ENCODE results near the gene MEF2A.
A peak's percentile ranks its signal among the peaks of the same experiment; 100 is the strongest.
"Not testable (repeated sequence)": the region's sequence is repeated elsewhere in the genome, so short reads cannot be mapped to it uniquely, and the experiment has no call there.

Gene MEF2A

DNA sequence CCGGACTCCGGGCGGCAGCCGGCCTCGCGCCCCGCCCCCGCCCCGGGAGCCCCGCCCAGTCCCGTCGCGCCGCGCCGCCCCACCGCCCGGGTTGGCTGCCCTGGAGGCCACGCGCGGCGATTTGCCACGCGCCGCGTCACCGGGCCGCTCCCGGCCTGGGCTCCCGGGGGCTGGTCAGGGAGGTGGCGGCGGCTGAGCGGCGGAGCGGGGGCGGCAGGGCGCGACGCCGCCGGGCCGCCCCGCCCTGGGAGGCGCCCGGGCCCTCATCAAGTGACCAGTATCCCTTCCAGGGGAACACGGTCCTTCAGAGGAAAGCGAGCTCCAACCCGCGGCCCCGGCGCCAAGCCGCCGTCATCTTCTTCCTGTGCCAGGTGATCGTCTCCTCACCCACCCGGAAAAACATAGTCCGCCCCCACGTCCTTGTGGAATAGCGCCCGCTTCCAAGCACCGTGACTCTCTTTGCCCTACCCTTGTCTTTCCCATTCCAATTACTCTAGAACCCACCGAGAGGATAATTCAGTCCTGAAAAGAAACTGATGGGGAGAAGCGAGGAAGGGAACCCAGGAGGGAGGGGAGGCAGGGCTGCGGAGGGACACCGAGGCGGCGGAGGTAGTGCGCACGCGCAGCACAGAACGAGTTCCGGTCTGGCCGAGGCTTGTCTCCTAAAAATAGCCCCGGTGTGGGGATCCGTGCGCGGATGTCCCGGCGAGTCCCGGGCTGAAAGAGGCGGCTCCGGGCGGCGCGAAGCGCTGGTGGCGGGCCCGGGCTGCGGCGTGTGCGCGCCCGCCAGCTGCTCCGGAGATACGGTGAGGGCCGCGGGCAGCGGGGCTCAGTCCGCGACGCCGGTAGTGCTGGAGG, at the start of gene MEF2A:
Gene MEF2A, plus strand, starts transcription at position 686 of the 858 bp plus-strand sequence. CDS start 67,136 bp downstream, outside the sequence.
- DNase-seq (ENCODE audit: low spot score) = peak; percentile 95

- no peak for DNase-seq (ENCODE audit: low spot score)
Observed at GRCh38 chr15:99518191-99518590, 47.6 kb upstream of the MEF2A start.

- not testable (repeated sequence) for DNase-seq (ENCODE audit: low spot score)
Observed at GRCh38 chr15:99519366-99519765, 46.4 kb upstream of the MEF2A start.

DNA sequence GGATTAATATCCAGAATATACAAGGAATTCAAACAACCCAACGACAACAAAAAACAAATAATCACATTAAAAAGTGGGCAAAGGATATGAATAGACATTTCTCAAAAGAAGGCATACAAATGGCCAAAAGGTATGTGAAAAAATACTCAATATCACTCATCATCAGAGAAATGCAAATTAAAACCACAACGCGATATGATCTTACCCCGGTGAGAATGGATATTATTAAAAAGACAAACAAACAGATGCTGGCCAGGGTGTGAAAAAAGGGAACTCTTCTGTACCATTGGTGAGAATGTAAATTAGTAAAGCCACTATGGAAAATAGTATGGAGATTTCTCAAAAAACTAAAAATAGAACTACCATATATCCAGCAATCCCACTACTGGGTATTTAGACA, 43.5 kb upstream of the MEF2A start:
- DNase-seq (ENCODE audit: low spot score) = no peak

DNA sequence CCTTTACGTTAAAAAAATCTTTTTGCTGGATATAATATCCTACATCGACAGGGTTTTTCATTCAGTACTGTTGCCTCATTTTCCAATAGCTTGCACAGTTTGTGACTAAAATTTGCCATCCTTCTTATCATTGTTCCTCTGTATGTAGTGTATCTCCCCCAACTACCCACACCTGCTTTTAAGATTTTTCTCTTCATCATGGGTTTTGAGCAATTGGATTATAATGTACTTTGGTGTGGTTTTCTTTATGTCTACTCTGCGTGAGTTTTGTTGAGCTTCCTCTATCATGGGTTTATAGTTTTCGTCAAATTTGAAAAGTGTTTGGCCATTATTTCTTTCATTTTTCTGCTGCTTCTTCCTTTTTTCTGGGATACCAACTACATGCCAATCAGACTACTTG, 39.6 kb upstream of the MEF2A start:
- DNase-seq (ENCODE audit: low spot score) = no peak

DNA sequence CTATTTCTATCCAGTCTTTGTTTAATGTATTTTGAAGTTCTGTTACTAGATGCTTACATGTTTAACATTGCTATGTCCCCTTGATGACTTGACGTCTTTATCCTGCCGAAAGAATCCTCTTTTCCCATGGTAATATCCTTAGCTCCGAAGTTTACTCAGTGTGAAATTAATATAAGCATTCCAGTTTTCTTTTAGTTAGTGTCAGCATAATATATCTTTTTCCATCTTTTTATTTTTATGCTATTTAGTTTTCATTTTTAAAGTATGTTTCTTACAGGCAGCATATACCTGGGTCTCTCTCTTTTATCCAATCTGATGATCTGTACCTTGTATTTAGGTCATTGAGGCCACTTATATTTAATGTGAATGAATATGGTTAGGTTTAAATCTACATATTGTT, 39.1 kb upstream of the MEF2A start:
- DNase-seq (ENCODE audit: low spot score) = no peak

- peak; percentile 69 for DNase-seq (ENCODE audit: low spot score)
Observed at GRCh38 chr15:99536422-99537040, 29.3 kb upstream of the MEF2A start.

- no peak for DNase-seq (ENCODE audit: low spot score)
Observed at GRCh38 chr15:99537344-99537743, 28.4 kb upstream of the MEF2A start.

- DNase-seq (ENCODE audit: low spot score) = no peak
Observed at GRCh38 chr15:99538261-99538660, 27.5 kb upstream of the MEF2A start.

- no peak for DNase-seq (ENCODE audit: low spot score)
Observed at GRCh38 chr15:99542828-99543227, 23.0 kb upstream of the MEF2A start.

- no peak for DNase-seq (ENCODE audit: low spot score)
Observed at GRCh38 chr15:99545605-99546004, 20.2 kb upstream of the MEF2A start.

- no peak for DNase-seq (ENCODE audit: low spot score)
Observed at GRCh38 chr15:99546441-99547100, 19.2 kb upstream of the MEF2A start.

GRCh38 chr15:99547517-99547916, 18.3 kb upstream of the MEF2A start:
- DNase-seq (ENCODE audit: low spot score) = no peak

DNA sequence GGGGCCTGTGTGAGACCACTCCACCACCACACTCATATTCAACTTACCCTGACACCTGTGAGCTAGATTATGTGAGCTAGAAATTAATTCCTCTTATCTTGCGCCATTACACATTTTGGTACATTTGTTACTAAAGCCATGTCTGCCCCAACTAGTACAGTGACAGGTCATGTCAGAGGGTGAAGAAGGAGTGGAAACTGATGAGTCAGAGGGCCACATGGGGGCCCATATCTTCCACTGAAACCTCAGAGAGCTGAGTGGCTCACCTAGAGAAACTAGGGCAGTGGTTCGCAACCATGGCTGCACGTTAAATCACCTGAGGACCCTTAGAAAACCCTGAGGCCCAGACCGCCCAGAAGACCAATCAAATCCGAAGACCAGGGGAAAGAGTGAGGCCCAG, 15.7 kb upstream of the MEF2A start:
- no peak for DNase-seq (ENCODE audit: low spot score)

DNA sequence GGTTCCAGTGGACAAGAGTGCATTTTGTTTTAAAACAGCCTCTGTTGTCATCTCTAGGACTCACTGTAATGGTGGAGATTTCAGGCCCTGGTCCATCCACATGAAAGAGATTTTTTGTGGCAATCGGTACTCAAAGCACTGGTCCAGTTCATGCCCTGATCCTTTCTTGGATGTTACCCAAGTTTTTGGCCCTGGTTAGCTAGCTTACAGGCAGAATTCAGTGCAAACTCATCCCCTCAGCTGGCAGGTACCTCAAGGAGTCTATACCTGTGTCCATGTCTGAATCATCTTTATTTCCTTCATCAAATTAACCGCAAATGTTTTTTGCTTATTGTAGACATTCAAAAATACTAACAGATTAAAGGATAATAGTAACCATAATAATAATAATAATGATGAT, 13.7 kb upstream of the MEF2A start:
- DNase-seq (ENCODE audit: low spot score) = no peak

DNA sequence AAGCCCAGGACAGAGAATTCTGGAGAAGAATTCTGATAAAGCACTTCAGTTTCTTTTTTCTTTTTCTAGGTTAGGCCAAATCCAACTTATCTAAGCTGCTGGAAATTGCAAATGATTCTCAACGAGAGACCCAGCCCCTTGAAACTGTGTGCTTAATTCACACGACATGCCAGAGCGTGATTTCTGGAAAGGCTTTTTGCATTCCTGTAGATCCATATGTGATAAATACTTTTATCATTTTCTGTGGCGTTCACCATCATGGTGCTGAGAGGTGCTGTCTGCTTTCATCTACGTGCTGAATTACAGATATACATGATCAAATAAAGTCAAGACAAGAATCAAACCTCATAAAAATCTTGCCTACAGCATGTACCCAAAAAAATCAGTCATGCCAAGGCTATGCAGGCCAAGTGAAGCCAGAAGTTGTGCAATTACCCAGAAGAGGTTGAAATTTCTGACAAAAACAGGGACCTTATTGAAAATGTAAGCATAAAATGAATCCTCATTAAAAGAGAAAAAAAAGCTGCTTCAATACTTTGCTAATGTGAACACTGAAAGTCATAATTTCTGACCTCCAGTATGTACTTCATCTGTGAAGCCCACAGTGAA, 10.8 kb upstream of the MEF2A start:
- DNase-seq (ENCODE audit: low spot score) = no peak

DNA sequence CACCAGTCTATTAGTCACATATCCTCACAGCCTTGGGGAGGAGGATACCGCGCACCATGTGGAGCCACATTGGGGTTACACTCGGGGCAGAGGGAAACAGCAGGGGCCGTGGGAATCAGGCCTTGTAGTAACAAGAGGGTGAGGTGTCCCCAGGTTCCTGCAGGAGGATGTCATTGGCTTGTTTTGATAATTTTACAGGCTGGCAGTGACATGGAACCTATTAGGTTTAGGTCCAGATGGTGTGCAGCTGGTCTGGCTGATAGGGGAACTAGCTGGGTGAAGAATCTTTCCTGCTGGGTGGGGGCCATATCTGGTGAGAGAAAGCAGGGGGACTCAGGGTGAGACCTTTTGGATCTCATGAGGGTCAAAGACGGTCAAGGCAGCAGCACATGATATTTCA, 9.8 kb upstream of the MEF2A start:
- no peak for DNase-seq (ENCODE audit: low spot score)

DNA sequence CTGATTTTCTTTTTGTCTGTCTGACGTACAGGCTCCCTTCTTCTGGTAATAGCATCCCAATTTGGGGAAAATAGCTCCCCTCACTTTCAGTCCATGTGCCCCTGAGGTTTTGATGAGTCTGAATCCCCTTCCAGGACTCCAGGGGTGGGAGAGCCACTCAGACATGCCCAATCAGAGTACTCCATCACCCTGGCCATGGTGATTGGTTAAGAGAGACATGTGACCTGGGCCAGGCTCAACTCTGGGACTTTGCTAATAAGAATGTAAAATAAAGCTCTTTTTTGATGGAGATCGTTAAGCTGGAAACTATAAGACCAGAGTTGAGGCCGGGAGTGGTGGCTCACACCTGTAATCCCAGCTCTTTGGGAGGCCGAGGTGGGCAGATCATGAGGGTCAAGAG, 9.2 kb upstream of the MEF2A start:
- DNase-seq (ENCODE audit: low spot score) = no peak

DNA sequence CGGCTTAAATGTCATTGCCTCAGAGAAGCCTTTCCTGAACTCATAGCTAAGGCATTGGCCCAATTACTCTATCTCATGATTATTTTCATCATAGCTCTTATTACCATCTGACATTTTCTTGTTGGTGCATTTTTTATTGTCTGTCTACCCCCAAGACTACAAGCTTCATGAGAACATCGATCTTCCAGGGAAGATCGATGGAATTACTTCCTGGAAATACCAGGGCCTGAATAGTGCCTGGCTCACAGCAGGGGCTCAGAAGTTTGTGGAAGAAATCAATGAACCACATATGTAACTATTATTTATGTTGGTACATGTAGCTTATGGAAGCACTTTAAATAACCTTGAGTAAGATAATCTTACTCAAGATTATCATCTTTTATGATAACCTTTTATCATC, 7.7 kb upstream of the MEF2A start:
- DNase-seq (ENCODE audit: low spot score) = no peak

DNA sequence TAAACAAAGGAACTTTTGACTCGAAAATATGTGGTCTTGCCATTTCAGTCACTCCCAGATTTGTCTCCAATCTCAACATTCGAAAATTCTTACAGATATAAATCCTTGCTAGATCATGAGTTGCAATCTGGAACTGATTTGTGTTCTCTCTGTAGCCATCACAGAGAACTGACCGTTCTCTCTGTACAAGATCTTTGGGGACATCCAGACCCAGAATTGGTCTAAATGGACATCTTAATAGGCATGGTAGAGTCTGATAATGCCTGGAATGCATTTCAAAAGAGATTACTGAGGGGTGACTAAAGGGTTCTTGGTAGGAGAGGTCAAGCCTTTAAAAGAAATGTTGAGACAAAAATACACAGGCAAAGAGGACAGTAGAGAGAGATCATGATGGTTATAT, 7.2 kb upstream of the MEF2A start:
- no peak for DNase-seq (ENCODE audit: low spot score)

GRCh38 chr15:99561476-99562230, 4.1 kb upstream of the MEF2A start:
- DNase-seq (ENCODE audit: low spot score) = no peak

DNA sequence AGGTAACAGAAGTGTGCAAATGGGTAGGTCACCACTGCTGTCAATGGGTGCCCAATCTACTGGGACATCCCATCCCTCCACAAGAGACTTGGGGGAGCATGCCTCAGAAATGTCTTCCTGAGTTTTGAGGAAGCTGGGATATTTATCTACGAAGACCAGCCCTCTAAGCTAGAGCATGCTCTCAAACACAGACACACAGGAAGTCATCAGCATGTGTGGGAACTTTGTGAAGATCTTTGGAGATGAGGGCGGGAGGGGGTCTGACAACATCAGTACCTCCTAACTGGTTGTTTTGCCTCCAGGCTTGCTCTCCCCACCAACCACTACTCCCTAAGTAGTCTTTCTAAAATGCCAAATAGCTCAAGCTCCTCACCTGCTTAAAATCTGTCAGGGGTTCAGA, 3.5 kb upstream of the MEF2A start:
- DNase-seq (ENCODE audit: low spot score) = no peak

Measured in hepatic stellate cell (primary cell).